H1 (cell line): Measurements from ENCODE around the gene RPS6KA6. TPM values are rescaled to one million over a fixed set of nuclear protein-coding genes. Genes with fewer than 3 reads are reported as not detected.

Experiments used
- CEBPB ChIP-seq: IDR thresholded peaks from 2 replicates; pipeline ENCODE4 v1.6.1; 2012; ENCODE audit warnings: low read depth, low read length
- CHD1 ChIP-seq: IDR thresholded peaks from 2 replicates; pipeline ENCODE4 v1.6.1; 2012; ENCODE audit warnings: low read depth, low read length, improper control_type of control experiment
- CTCF ChIP-seq, 3 experiments: IDR thresholded peaks; 1 replicate in 2 of 3; 2 replicates in 1 of 3; pipeline versions ENCODE4 v1.5.1 to v1.6.1; 2011; ENCODE audit warnings: low read length in 3 of 3, mild to moderate bottlenecking in 3 of 3, inconsistent platforms in 2 of 3, low read depth in 1 of 3, moderate library complexity in 1 of 3; ENCODE audit not compliant: insufficient read depth in 1 of 3; ENCODE audit errors: control extremely low read depth in 1 of 3
- HDAC6 ChIP-seq: IDR thresholded peaks from one replicate; pipeline ENCODE4 v1.7.1; 2012; ENCODE audit warnings: low read depth, mild to moderate bottlenecking, inconsistent platforms, low read length, moderate library complexity
- MAFK ChIP-seq: IDR thresholded peaks from 2 replicates; pipeline ENCODE4 v1.6.1; 2012; ENCODE audit warnings: low read depth, mild to moderate bottlenecking, improper control_type of control experiment, low read length
- RBBP5 ChIP-seq: IDR thresholded peaks from 2 replicates; pipeline ENCODE4 v1.7.1; 2012; ENCODE audit warnings: low read depth, mild to moderate bottlenecking, inconsistent platforms, low read length, moderate library complexity, borderline replicate concordance
- polyA plus RNA-seq, 7 experiments: library from polyadenylated mRNA; depleted of rRNA in 3 of 7; stranded (reverse) in 5 of 7; unstranded in 2 of 7; fragments of >200 nt in 5 of 7; fragments of 200-250 nt in 2 of 7; gene quantifications; 1 replicate in 5 of 7; 2 replicates in 1 of 7; 4 replicates in 1 of 7; pipeline versions ENCODE4 v1.2.1 to v1.2.3, GENCODE V29; 2011 to 2013; ENCODE audit warnings: missing spikeins in 2 of 7, mixed read lengths in 2 of 7
- total RNA-seq: library from RNA; stranded (reverse); fragmentation: NEBNext Ultra II Directional; extraction: Animal tissue kit (Norgen Biotek cat#: 25700); gene quantifications from 2 replicates; pipeline ENCODE4 v1.2.1, GENCODE V29; 2021

RPS6KA6 gene
- total and polyA plus RNA-seq, 2 of the 8 experiments (the other 6 are each of a cell fraction or from before 2014, with no cell fraction given), result 3.5 to 14.6 TPM

- TF ChIP-seq CTCF (IDR thresholded peaks at IDR 0.05; ENCODE audit: control extremely low read depth in 1 of 3, insufficient read depth in 1 of 3, low read depth in 1 of 3, low read length in 3 of 3) (no peak), RBBP5 (no peak), HDAC6 (no peak), CHD1 (no peak), CEBPB (no peak), MAFK (no peak)
Measured at GRCh38 chrX:84170931-84171330, 17.1 kb downstream of the RPS6KA6 start (continued).
